ENCODE data around the gene PLXNC1. TPM values are rescaled to one million over a fixed set of nuclear protein-coding genes. Genes with fewer than 3 reads are reported as not detected.

PLXNC1 gene
- total and polyA plus RNA-seq, 2 of the 8 experiments (the other 6 are each of a cell fraction or from before 2014, with no cell fraction given) = 0.83 to 2.0 TPM

DNA sequence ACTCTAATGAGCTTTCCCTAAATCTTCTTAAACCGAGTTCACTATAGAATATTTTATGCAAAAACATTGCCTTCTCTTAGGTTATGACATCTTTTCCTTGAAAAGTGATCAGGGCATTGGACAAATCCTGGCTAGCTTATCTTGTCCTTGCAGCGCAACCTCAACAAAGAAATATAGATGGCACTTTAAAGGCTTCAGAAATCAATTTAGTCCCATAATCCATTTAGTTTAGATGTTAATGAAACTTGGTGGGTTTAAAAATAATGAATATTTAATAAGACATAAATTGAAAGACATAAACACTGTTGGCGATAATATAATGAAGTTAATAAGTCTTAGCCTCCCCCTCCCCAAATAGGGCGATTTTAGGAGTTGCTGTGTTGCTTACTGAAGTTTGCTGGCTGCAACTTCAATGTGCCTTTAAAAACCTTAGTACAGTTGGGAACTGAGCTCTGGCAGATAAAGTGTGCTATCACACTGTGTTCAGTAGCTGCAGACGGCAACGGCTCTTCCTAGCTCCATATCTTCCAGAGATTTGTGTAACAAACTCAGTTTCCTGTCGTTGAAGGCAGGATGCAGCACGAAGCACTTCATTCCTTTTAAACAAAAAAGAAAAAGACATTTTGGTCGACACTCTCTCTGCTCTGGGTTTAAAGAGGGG, 19.5 kb downstream of the PLXNC1 start:
- no peaks in the 10 kb centered on the region for H3K36me3 ChIP-seq (ENCODE audit: control insufficient read depth in 2 of 4, insufficient read depth in 4 of 4, low read length in 3 of 4)
- H3K4ac ChIP-seq (replicated peaks; ENCODE audit: insufficient read length, low read depth, low read length) = no peak overlapping the region
- no peak overlapping the region for H2BK15ac ChIP-seq (ENCODE audit: low read length)
- H3K4me1 ChIP-seq (replicated peaks in 1 of 4; ENCODE audit: control insufficient read depth in 3 of 4, insufficient read depth in 4 of 4, low read length in 3 of 4) = peaks cover 5 to 18% (median 17%) of the 10 kb centered on the region in 4 experiments; a peak in 6 of 7 replicates
- FAIRE-seq = no peak
- ChIA-PET CTCF (ENCODE audit: partially characterized antibody) (interaction anchor here (0.7 to 1.9 kb wide), 6 partner anchors 11 to 261 kb away, joined by 3 to 6 read pairs (median 4); no protein-coding TSS in a partner anchor), POLR2A (ENCODE audit: partially characterized antibody) (no interaction called here)
- no peak overlapping the region for H3K23ac ChIP-seq (ENCODE audit: insufficient read length)
- H3K27ac ChIP-seq (ENCODE audit: low read depth, low read length) = no peak overlapping the region
- H3K9ac ChIP-seq (replicated peaks in 1 of 4; ENCODE audit: extremely low read depth in 1 of 4, low read depth in 3 of 4, low read length in 3 of 4) = no peak overlapping the region
- H4K91ac ChIP-seq (replicated peaks; ENCODE audit: insufficient read length, low read length) = no peak overlapping the region
- H3K27me3 ChIP-seq (replicated peaks in 1 of 4; ENCODE audit: control insufficient read depth in 3 of 4, extremely low read depth in 1 of 4, insufficient read depth in 3 of 4, low read length in 3 of 4) = peaks cover 62 to 94% (median 83%) of the 10 kb centered on the region in 4 experiments
- no peak for DNase-seq (ENCODE audit: low read depth in 1 of 2, low spot score in 2 of 2)
- H2BK120ac ChIP-seq (replicated peaks; ENCODE audit: low read depth, low read length) = no peak overlapping the region
- WGBS, 2 experiments (ENCODE audit: extremely low coverage in 1 of 2, insufficient coverage in 1 of 2, insufficient read length in 1 of 2, insufficient replicate concordance in 2 of 2, low coverage in 1 of 2, low lambda C conversion rate in 2 of 2, missing lambda C conversion rate in 1 of 2) = 66% methylated on average over 9 of the region's 9 CpGs; no CpG with 5 or more reads in 1 of the 2 experiments
- H4K5ac ChIP-seq (ENCODE audit: insufficient read length, low read depth, low read length) = no peak overlapping the region
- H3K79me1 ChIP-seq (ENCODE audit: low read depth, low read length) = no peaks in the 10 kb centered on the region
- H3K18ac ChIP-seq (ENCODE audit: extremely low read depth, low read length) = no peak overlapping the region
- H3K9me3 ChIP-seq (ENCODE audit: insufficient read depth in 2 of 2, low read depth in 1 of 2, low read length in 1 of 2) = no peaks in the 10 kb centered on the region
- H2BK12ac ChIP-seq (ENCODE audit: low read depth, low read length) = no peak overlapping the region
- no peak overlapping the region for H3K56ac ChIP-seq (replicated peaks; ENCODE audit: insufficient read length, low read depth, low read length)
- no peaks in the 10 kb centered on the region for H3K23me2 ChIP-seq (ENCODE audit: low read depth, low read length)
- H3K79me2 ChIP-seq (ENCODE audit: control insufficient read depth in 1 of 2, insufficient read depth in 2 of 2, low read length in 2 of 2) = no peaks in the 10 kb centered on the region
- no peak overlapping the region for H4K8ac ChIP-seq (ENCODE audit: extremely low read depth, insufficient read depth, low read length)
- no peak overlapping the region for H2AFZ ChIP-seq (ENCODE audit: low read length)
- no peak overlapping the region for H3K14ac ChIP-seq (ENCODE audit: insufficient read length)
- H2BK5ac ChIP-seq (ENCODE audit: low read depth, low read length) = no peak overlapping the region
- no peak overlapping the region for H2BK20ac ChIP-seq (ENCODE audit: low read length)
- TF ChIP-seq EZH2 (IDR thresholded peaks at IDR 0.05; ENCODE audit: low read depth, low read length, severe bottlenecking) (peak; percentile 33), RXRA (IDR thresholded peaks at IDR 0.05; ENCODE audit: insufficient read depth, low read depth, low read length) (no peak)
- no peak overlapping the region for H2AK5ac ChIP-seq (ENCODE audit: low read depth, low read length)
- no peak overlapping the region for H3K4me3 ChIP-seq (ENCODE audit: extremely low read depth in 1 of 4, insufficient read depth in 2 of 4, low read depth in 3 of 4, low read length in 4 of 4)
- no peak overlapping the region for H3K4me2 ChIP-seq (ENCODE audit: insufficient read depth in 1 of 2, low read depth in 2 of 2, low read length in 2 of 2)
- peaks cover 2 to 5% of the 10 kb centered on the region in 2 experiments for H4K20me1 ChIP-seq (replicated peaks in 1 of 2; ENCODE audit: control insufficient read depth in 1 of 2, insufficient read depth in 2 of 2, low read length in 2 of 2)
